SU-DHL-6 (cell line): ENCODE measurements around the gene CERK.

Source experiments
- H2AFZ ChIP-seq: fragments of 200-600 bp; sonication (generic); 2 replicates; pipeline ENCODE4 v1.6.1; 2014; ENCODE audit warnings: low read depth, mild to moderate bottlenecking, moderate library complexity, mixed read lengths, antibody characterized with exemption, low read length; ENCODE audit not compliant: severe bottlenecking
- H3F3A ChIP-seq: fragments of 200-600 bp; shearing (Covaris generic); 2 replicates; pipeline ENCODE4 v1.6.0; 2016; ENCODE audit warnings: antibody characterized with exemption, mild to moderate bottlenecking; ENCODE audit not compliant: insufficient read depth
- H3K27ac ChIP-seq: fragments of 200-600 bp; sonication (generic); 2 replicates; pipeline ENCODE4 v1.5.1; 2016; ENCODE audit warnings: low read depth, mild to moderate bottlenecking, low read length, moderate library complexity, mixed read lengths
- H3K27me3 ChIP-seq: fragments of 200-600 bp; sonication (generic), shearing (Covaris generic); 2 replicates; pipeline ENCODE4 v1.6.0; 2014; ENCODE audit warnings: mild to moderate bottlenecking, low read length
- H3K36me3 ChIP-seq: fragments of 200-600 bp; sonication (generic); 2 replicates; pipeline ENCODE4 v1.6.1; 2014; ENCODE audit warnings: mild to moderate bottlenecking, low read length, mixed read lengths
- H3K4me2 ChIP-seq: fragments of 300-600, 200-600 bp; shearing (Covaris generic), sonication (generic); 2 replicates; pipeline ENCODE4 v1.6.0; 2014; ENCODE audit warnings: low read length, low read depth, mild to moderate bottlenecking; ENCODE audit not compliant: poor library complexity, severe bottlenecking
- H3K4me3 ChIP-seq: fragments of 200-600 bp; sonication (generic); 2 replicates; pipeline ENCODE4 v1.5.1; 2014; ENCODE audit warnings: antibody characterized with exemption, low read length, mild to moderate bottlenecking, mixed read lengths; ENCODE audit not compliant: insufficient read depth, poor library complexity, severe bottlenecking
- H3K79me2 ChIP-seq: fragments of 200-600 bp; sonication (generic); 2 replicates; pipeline ENCODE4 v1.6.1; 2014; ENCODE audit warnings: mild to moderate bottlenecking, low read length, moderate library complexity; ENCODE audit not compliant: insufficient read depth
- H3K9ac ChIP-seq: fragments of 200-600 bp; sonication (generic); 2 replicates; pipeline ENCODE4 v1.7.0; 2014; ENCODE audit warnings: mild to moderate bottlenecking, low read length
- H3K9me2 ChIP-seq: fragments of 200-600 bp; sonication (generic); replicated peaks from 2 replicates; pipeline ENCODE4 v1.6.1; 2014; ENCODE audit warnings: low read length; ENCODE audit not compliant: insufficient read depth
- H3K9me3 ChIP-seq: fragments of 200-600 bp; sonication (generic); 2 replicates; pipeline ENCODE4 v1.6.1; 2014; ENCODE audit warnings: low read length, mixed read lengths; ENCODE audit not compliant: insufficient read depth
- H4K20me1 ChIP-seq: fragments of 200-600 bp; sonication (generic); 2 replicates; pipeline ENCODE4 v1.6.1; 2014; ENCODE audit warnings: low read depth, mild to moderate bottlenecking, antibody characterized with exemption, low read length, moderate library complexity, mixed read lengths
- EZH2phosphoT487 ChIP-seq: fragments of 200-600 bp; sonication (generic), shearing (Covaris generic); conservative IDR thresholded peaks from 2 replicates; pipeline ENCODE4 v1.6.1; 2018; ENCODE audit warnings: mild to moderate bottlenecking, antibody characterized with exemption, low read length, moderate library complexity, mixed read lengths
- TF ChIP-seq, protein P1 (sequence below): fragments of 200-600 bp; sonication (generic); IDR thresholded peaks from one replicate; pipeline ENCODE4 v1.5.1; 2017; ENCODE audit warnings: antibody characterized with exemption, mild to moderate bottlenecking, low read length, moderate library complexity; ENCODE audit not compliant: insufficient read depth, poor library complexity, severe bottlenecking

The CERK gene

DNA sequence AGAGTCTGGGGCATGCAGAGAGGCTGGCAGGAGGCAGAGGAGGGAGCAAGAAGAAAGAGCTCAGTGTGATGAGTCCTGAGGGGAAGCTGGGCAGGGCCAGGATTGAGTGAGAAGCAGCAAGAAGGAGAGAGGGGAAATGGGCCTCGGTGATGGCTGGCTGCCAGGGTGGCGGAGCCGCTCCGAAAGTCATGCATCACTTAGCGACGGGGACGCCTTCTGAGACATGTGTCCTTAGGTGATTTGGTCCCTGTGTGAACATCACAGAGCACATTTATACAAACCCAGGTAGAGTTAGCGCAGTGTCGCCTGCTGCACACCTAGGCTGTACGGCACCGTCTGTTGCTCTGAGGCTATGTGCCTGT is 39.5 kb upstream of the CERK start:
- peak overlapping the region; percentile 93 for H3K4me2 ChIP-seq
- H3K9me2 ChIP-seq = no peaks in the 10 kb centered on the region
- TF ChIP-seq EZH2phosphoT487 = no peak
- TF ChIP-seq, protein P1, sequence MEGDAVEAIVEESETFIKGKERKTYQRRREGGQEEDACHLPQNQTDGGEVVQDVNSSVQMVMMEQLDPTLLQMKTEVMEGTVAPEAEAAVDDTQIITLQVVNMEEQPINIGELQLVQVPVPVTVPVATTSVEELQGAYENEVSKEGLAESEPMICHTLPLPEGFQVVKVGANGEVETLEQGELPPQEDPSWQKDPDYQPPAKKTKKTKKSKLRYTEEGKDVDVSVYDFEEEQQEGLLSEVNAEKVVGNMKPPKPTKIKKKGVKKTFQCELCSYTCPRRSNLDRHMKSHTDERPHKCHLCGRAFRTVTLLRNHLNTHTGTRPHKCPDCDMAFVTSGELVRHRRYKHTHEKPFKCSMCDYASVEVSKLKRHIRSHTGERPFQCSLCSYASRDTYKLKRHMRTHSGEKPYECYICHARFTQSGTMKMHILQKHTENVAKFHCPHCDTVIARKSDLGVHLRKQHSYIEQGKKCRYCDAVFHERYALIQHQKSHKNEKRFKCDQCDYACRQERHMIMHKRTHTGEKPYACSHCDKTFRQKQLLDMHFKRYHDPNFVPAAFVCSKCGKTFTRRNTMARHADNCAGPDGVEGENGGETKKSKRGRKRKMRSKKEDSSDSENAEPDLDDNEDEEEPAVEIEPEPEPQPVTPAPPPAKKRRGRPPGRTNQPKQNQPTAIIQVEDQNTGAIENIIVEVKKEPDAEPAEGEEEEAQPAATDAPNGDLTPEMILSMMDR = no peak
- H3K9me3 ChIP-seq = no peaks in the 10 kb centered on the region
- H4K20me1 ChIP-seq = 0 out of 2 replicates have a peak, but pooled peaks cover 4% of the 10 kb centered on the region
- peak overlapping the region; percentile 14 for H3K4me3 ChIP-seq
- peaks cover 31% of the 10 kb centered on the region for H3F3A ChIP-seq
- no peaks in the 10 kb centered on the region for H3K36me3 ChIP-seq
- peaks cover 83% of the 10 kb centered on the region for H3K79me2 ChIP-seq
- H3K27me3 ChIP-seq = no peaks in the 10 kb centered on the region
- H3K27ac ChIP-seq = peak overlapping the region; percentile 98
- peak overlapping the region; percentile 69 for H3K9ac ChIP-seq
- H2AFZ ChIP-seq = no peak overlapping the region

DNA sequence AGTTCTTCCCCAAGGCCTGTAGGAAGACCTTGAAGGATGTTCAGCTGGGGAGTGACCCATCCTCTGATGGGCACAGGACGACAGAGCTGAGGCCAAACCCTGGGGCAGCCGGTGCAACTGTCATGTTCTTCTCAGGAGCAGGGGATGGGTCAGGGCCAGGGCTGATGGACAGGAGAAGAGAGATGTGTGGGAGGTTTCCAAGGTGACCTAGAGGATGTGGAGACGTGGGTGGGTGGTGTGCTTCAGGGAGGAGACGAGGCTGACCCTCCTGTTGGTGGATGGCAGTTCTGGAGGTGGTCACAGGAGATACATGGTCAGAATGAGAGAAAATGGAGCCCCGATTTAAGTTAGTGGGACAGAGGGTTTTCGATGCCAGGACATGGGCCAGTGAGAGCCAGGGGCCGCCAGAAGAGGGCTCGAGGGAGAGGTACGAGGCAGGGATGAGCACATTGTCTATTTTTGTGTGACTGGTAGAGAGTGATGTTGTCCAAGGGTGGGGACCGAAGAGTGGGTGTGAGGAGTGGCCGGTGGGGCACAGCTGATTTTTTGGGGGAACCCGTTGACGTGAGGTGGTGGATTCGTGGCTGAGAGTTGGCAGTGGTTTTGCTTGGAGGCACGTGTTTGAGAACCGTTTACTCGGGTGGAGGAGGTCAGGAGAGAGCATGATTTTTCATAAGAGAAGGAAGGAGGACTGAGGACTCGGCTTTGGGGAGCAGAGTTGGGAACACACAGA is 39.0 kb upstream of the CERK start:
- Histone ChIP-seq H3K36me3 (no peaks in the 10 kb centered on the region), H3K9me2 (no peaks in the 10 kb centered on the region), H3K4me3 (peak overlapping the region; percentile 16), H3K27ac (peak overlapping the region; percentile 98), H4K20me1 (no peaks in the 10 kb centered on the region), H3F3A (peaks cover 31% of the 10 kb centered on the region), H3K9ac (peak overlapping the region; percentile 69), H2AFZ (no peak overlapping the region), H3K27me3 (no peaks in the 10 kb centered on the region), H3K9me3 (no peaks in the 10 kb centered on the region), H3K79me2 (peaks cover 78% of the 10 kb centered on the region), H3K4me2 (peak overlapping the region; percentile 93)
- TF ChIP-seq, protein P1 = no peak
- TF ChIP-seq EZH2phosphoT487 = no peak

GRCh38 chr22:46775850-46776826 is 38.1 kb upstream of the CERK start:
- Histone ChIP-seq H3K36me3 (no peaks in the 10 kb centered on the region), H3F3A (peaks cover 33% of the 10 kb centered on the region), H3K27me3 (no peaks in the 10 kb centered on the region), H3K9me3 (no peaks in the 10 kb centered on the region), H3K4me2 (peak overlapping the region; percentile 93), H3K9me2 (no peaks in the 10 kb centered on the region), H2AFZ (no peak overlapping the region), H3K79me2 (peaks cover 75% of the 10 kb centered on the region), H3K4me3 (peak overlapping the region; percentile 47), H3K9ac (peak overlapping the region; percentile 69), H3K27ac (peak overlapping the region; percentile 98), H4K20me1 (no peaks in the 10 kb centered on the region)
- TF ChIP-seq, protein P1 = no peak
- no peak for TF ChIP-seq EZH2phosphoT487
